H1 (cell line): Measurements from ENCODE around the gene CPA2. TPM values are rescaled to one million over a fixed set of nuclear protein-coding genes. Genes with fewer than 3 reads are reported as not detected.

Experiments
- CTCF ChIA-PET: fragments of 300-600 bp; sonication (Branson Sonifier 250); formaldehyde crosslinking; loops from one replicate; lab custom pipeline; 2021; ENCODE audit not compliant: partially characterized antibody; lab: Charles Lee
- POLR2A ChIA-PET: fragments of 300-600 bp; sonication (Branson Sonifier 250); formaldehyde crosslinking; loops from one replicate; lab custom pipeline; 2021; ENCODE audit warnings: inconsistent platforms; ENCODE audit not compliant: partially characterized antibody; lab: Charles Lee
- DNase-seq, 2 experiments: peaks; one replicate each; pipeline versions ENCODE4 v3.0.0 to v3.0.0-alpha.2; 2010 to 2022; ENCODE audit warnings: low spot score in 2 of 2, low read depth in 1 of 2, mixed read lengths in 1 of 2
- FAIRE-seq: peaks from 2 replicates; lab custom pipeline; 2011; peaks lifted over from hg19 to GRCh38; lab: Jason Lieb, UNC
- H2AFZ ChIP-seq: 2 replicates; pipeline ENCODE4 v1.8.1; 2012; ENCODE audit warnings: low read length, inconsistent platforms
- H2AK5ac ChIP-seq: 2 replicates; pipeline ENCODE4 v1.6.1; 2013; ENCODE audit warnings: low read depth, low read length
- H2BK120ac ChIP-seq: replicated peaks from 2 replicates; pipeline ENCODE3; 2013; ENCODE audit warnings: low read depth, low read length, inconsistent platforms
- H2BK12ac ChIP-seq: 2 replicates; pipeline ENCODE4 v1.6.1; 2013; ENCODE audit warnings: low read depth, low read length
- H2BK15ac ChIP-seq: 2 replicates; pipeline ENCODE4 v1.6.1; 2013; ENCODE audit warnings: low read length
- H2BK20ac ChIP-seq: 2 replicates; pipeline ENCODE4 v1.6.1; 2013; ENCODE audit warnings: low read length
- H2BK5ac ChIP-seq: 2 replicates; pipeline ENCODE4 v1.6.1; 2013; ENCODE audit warnings: low read depth, low read length
- H3K14ac ChIP-seq: 2 replicates; pipeline ENCODE4 v1.6.1; 2013; ENCODE audit warnings: inconsistent platforms; ENCODE audit not compliant: insufficient read length
- H3K18ac ChIP-seq: 2 replicates; pipeline ENCODE4 v1.6.1; 2013; ENCODE audit warnings: low read length; ENCODE audit errors: extremely low read depth
- H3K23ac ChIP-seq: 2 replicates; pipeline ENCODE4 v1.6.1; 2013; ENCODE audit warnings: inconsistent platforms; ENCODE audit not compliant: insufficient read length
- H3K23me2 ChIP-seq: 2 replicates; pipeline ENCODE4 v1.6.1; 2013; ENCODE audit warnings: low read depth, low read length
- H3K27ac ChIP-seq: 2 replicates; pipeline ENCODE4 v1.6.1; 2011; ENCODE audit warnings: low read depth, low read length, inconsistent platforms
- H3K27me3 ChIP-seq, 4 experiments: replicated peaks in 1 of 4; 1 replicate in 1 of 4; 2 replicates in 3 of 4; pipeline versions ENCODE4 v1.6.1 to v1.8.1; 2011 to 2013; ENCODE audit warnings: low read length in 3 of 4, mild to moderate bottlenecking in 3 of 4, inconsistent platforms in 2 of 4, mixed read lengths in 2 of 4, moderate library complexity in 1 of 4; ENCODE audit not compliant: control insufficient read depth in 3 of 4, insufficient read depth in 3 of 4; ENCODE audit errors: extremely low read depth in 1 of 4
- H3K36me3 ChIP-seq, 4 experiments: 2 replicates each; pipeline versions ENCODE4 v1.6.1 to v1.8.1; 2011 to 2013; ENCODE audit warnings: mild to moderate bottlenecking in 4 of 4, low read length in 3 of 4, moderate library complexity in 2 of 4, control low read depth in 1 of 4, inconsistent platforms in 1 of 4; ENCODE audit not compliant: insufficient read depth in 4 of 4, control insufficient read depth in 2 of 4
- H3K4ac ChIP-seq: replicated peaks from 2 replicates; pipeline ENCODE3; 2013; ENCODE audit warnings: low read length, low read depth, mixed read lengths, inconsistent platforms; ENCODE audit not compliant: insufficient read length
- H3K4me1 ChIP-seq, 4 experiments: replicated peaks in 1 of 4; 1 replicate in 1 of 4; 2 replicates in 3 of 4; pipeline versions ENCODE4 v1.6.1 to v1.8.1; 2011 to 2013; ENCODE audit warnings: low read length in 3 of 4, inconsistent platforms in 2 of 4, mixed read lengths in 1 of 4; ENCODE audit not compliant: insufficient read depth in 4 of 4, control insufficient read depth in 3 of 4
- H3K4me2 ChIP-seq, 2 experiments: 2 replicates each; pipeline versions ENCODE4 v1.6.1 to v1.8.1; 2011 to 2013; ENCODE audit warnings: low read depth in 2 of 2, low read length in 2 of 2, control low read depth in 1 of 2, inconsistent platforms in 1 of 2, mild to moderate bottlenecking in 1 of 2; ENCODE audit not compliant: insufficient read depth in 1 of 2
- H3K4me3 ChIP-seq, 4 experiments: fragments of 200-600, 300-600 bp in 1 of 4; sonication (generic), shearing (Covaris generic), sonication (Bioruptor Twin) in 1 of 4; 2 replicates each; pipeline versions ENCODE4 v1.5.1 to v1.8.1; 2011 to 2016; ENCODE audit warnings: low read length in 4 of 4, low read depth in 3 of 4, control low read depth in 2 of 4, inconsistent platforms in 2 of 4, mild to moderate bottlenecking in 2 of 4, mixed read lengths in 1 of 4, moderate library complexity in 1 of 4; ENCODE audit not compliant: insufficient read depth in 2 of 4; ENCODE audit errors: extremely low read depth in 1 of 4
- H3K56ac ChIP-seq: replicated peaks from 2 replicates; pipeline ENCODE3; 2013; ENCODE audit warnings: low read depth, mild to moderate bottlenecking, mixed read lengths, low read length, inconsistent platforms; ENCODE audit not compliant: insufficient read length
- H3K79me1 ChIP-seq: 2 replicates; pipeline ENCODE4 v1.6.1; 2013; ENCODE audit warnings: low read depth, low read length, control low read depth
- H3K79me2 ChIP-seq, 2 experiments: 2 replicates each; pipeline versions ENCODE4 v1.6.1 to v1.8.1; 2012 to 2013; ENCODE audit warnings: low read length in 2 of 2, mild to moderate bottlenecking in 2 of 2, inconsistent platforms in 1 of 2; ENCODE audit not compliant: insufficient read depth in 2 of 2, control insufficient read depth in 1 of 2
- H3K9ac ChIP-seq, 4 experiments: replicated peaks in 1 of 4; 1 replicate in 1 of 4; 2 replicates in 3 of 4; pipeline versions ENCODE4 v1.6.1 to v1.8.1; 2011 to 2013; ENCODE audit warnings: low read depth in 3 of 4, low read length in 3 of 4, control low read depth in 2 of 4, mild to moderate bottlenecking in 2 of 4, moderate library complexity in 2 of 4, inconsistent platforms in 1 of 4; ENCODE audit errors: extremely low read depth in 1 of 4
- H3K9me3 ChIP-seq, 2 experiments: 2 replicates each; pipeline versions ENCODE4 v1.6.1 to v1.8.1; 2012 to 2013; ENCODE audit warnings: mild to moderate bottlenecking in 2 of 2, moderate library complexity in 2 of 2, control low read depth in 1 of 2, inconsistent platforms in 1 of 2, low read depth in 1 of 2, low read length in 1 of 2, mixed read lengths in 1 of 2; ENCODE audit not compliant: insufficient read depth in 2 of 2
- H4K20me1 ChIP-seq, 2 experiments: replicated peaks in 1 of 2; 2 replicates each; pipeline versions ENCODE3 to v1.8.1; 2011 to 2013; ENCODE audit warnings: inconsistent platforms in 2 of 2, low read length in 2 of 2, mild to moderate bottlenecking in 1 of 2; ENCODE audit not compliant: insufficient read depth in 2 of 2, control insufficient read depth in 1 of 2
- H4K5ac ChIP-seq: 2 replicates; pipeline ENCODE4 v1.6.1; 2013; ENCODE audit warnings: low read length, low read depth, mixed read lengths, inconsistent platforms; ENCODE audit not compliant: insufficient read length
- H4K8ac ChIP-seq: 2 replicates; pipeline ENCODE4 v1.8.0; 2013; ENCODE audit warnings: mild to moderate bottlenecking, moderate library complexity, low read length, inconsistent platforms; ENCODE audit not compliant: insufficient read depth; ENCODE audit errors: extremely low read depth
- H4K91ac ChIP-seq: replicated peaks from 2 replicates; pipeline ENCODE3; 2013; ENCODE audit warnings: low read length, mixed read lengths, inconsistent platforms; ENCODE audit not compliant: insufficient read length
- BRCA1 ChIP-seq: IDR thresholded peaks from 2 replicates; pipeline ENCODE4 v1.6.1; 2012; ENCODE audit warnings: low read depth, low read length, improper control_type of control experiment
- CBX5 ChIP-seq: fragments of 300-800, 300-1000 bp; sonication (generic); IDR thresholded peaks from 2 replicates; pipeline ENCODE4 v1.7.1; 2016; ENCODE audit warnings: antibody characterized with exemption, low read length, low read depth
- CREB1 ChIP-seq: IDR thresholded peaks from 2 replicates; pipeline ENCODE4 v1.6.1; 2012; ENCODE audit warnings: inconsistent platforms
- NANOG ChIP-seq: IDR thresholded peaks from 2 replicates; pipeline ENCODE4 v1.6.1; 2011; ENCODE audit warnings: low read length, low read depth, mild to moderate bottlenecking, inconsistent platforms; ENCODE audit not compliant: insufficient read depth, poor library complexity, severe bottlenecking
- PHF8 ChIP-seq: fragments of 200-600 bp; sonication (generic); conservative IDR thresholded peaks from 2 replicates; pipeline ENCODE4 v1.7.1; 2012; ENCODE audit warnings: low read depth, mild to moderate bottlenecking, inconsistent platforms, low read length, moderate library complexity
- POLR2A ChIP-seq, 2 experiments: IDR thresholded peaks; 1 replicate in 1 of 2; 2 replicates in 1 of 2; pipeline ENCODE4 v1.6.1; 2011; ENCODE audit warnings: low read depth in 2 of 2, low read length in 2 of 2, mild to moderate bottlenecking in 2 of 2; ENCODE audit errors: control extremely low read depth in 1 of 2
- POU5F1 ChIP-seq: IDR thresholded peaks from 2 replicates; pipeline ENCODE4 v1.6.1; 2011; ENCODE audit warnings: low read depth, mild to moderate bottlenecking, low read length, moderate library complexity
- RAD21 ChIP-seq, 2 experiments: IDR thresholded peaks in 1 of 2; conservative IDR thresholded peaks in 1 of 2; 2 replicates each; pipeline ENCODE4 v1.6.1; 2011; ENCODE audit warnings: low read depth in 2 of 2, low read length in 2 of 2, improper control_type of control experiment in 1 of 2, inconsistent platforms in 1 of 2, mild to moderate bottlenecking in 1 of 2, moderate library complexity in 1 of 2
- WGBS, 2 experiments: shearing (Covaris generic) in 1 of 2; methylation state at CpG; one replicate each; pipeline versions ENCODE4 v1.1.6 to v1.1.7; 2013 to 2015; ENCODE audit warnings: low lambda C conversion rate in 2 of 2, mixed read lengths in 2 of 2, inconsistent platforms in 1 of 2, low coverage in 1 of 2, missing lambda C conversion rate in 1 of 2; ENCODE audit not compliant: insufficient replicate concordance in 2 of 2, insufficient coverage in 1 of 2, insufficient read length in 1 of 2; ENCODE audit errors: extremely low coverage in 1 of 2, missing lambda C conversion rate in 1 of 2; 5-methylcytosine and 5-hydroxymethylcytosine counted together
- polyA plus RNA-seq, 7 experiments: library from polyadenylated mRNA; depleted of rRNA in 3 of 7; stranded (reverse) in 5 of 7; unstranded in 2 of 7; fragments of >200 nt in 5 of 7; fragments of 200-250 nt in 2 of 7; gene quantifications; 1 replicate in 5 of 7; 2 replicates in 1 of 7; 4 replicates in 1 of 7; pipeline versions ENCODE4 v1.2.1 to v1.2.3, GENCODE V29; 2011 to 2013; ENCODE audit warnings: missing spikeins in 2 of 7, mixed read lengths in 2 of 7
- total RNA-seq: library from RNA; stranded (reverse); fragmentation: NEBNext Ultra II Directional; extraction: Animal tissue kit (Norgen Biotek cat#: 25700); gene quantifications from 2 replicates; pipeline ENCODE4 v1.2.1, GENCODE V29; 2021
- TF ChIP-seq, protein P1 (sequence below), 3 experiments: IDR thresholded peaks; 1 replicate in 2 of 3; 2 replicates in 1 of 3; pipeline versions ENCODE4 v1.5.1 to v1.6.1; 2011; ENCODE audit warnings: low read length in 3 of 3, mild to moderate bottlenecking in 3 of 3, inconsistent platforms in 2 of 3, low read depth in 1 of 3, moderate library complexity in 1 of 3; ENCODE audit not compliant: insufficient read depth in 1 of 3; ENCODE audit errors: control extremely low read depth in 1 of 3

Gene CPA2
- total and polyA plus RNA-seq, 2 of the 8 experiments (the other 6 are each of a cell fraction or from before 2014, with no cell fraction given): 0.21 TPM; not detected in 1

DNA sequence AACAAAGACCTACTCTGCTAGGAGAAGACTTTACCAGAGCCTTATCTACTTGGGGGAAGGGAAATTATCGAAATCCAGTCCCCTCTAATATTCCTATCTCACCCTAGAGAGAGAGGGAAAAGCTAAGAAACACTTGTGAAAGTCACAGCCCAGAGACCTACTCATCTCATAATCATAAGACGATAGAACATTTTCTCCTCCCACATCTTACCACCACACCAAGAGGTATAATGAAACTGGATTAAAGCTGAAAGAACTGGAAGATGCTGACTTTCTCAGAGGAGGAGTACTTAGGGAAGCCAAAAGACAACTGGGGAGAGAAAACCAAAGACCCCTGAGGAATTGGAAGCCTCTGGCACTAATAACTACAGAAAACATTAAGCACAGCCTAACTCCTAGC, 67.2 kb downstream of the CPA2 start:
- Histone ChIP-seq H3K79me1 (no peaks in the 10 kb centered on the region), H2AFZ (no peak overlapping the region), H3K9ac (no peak overlapping the region), H3K36me3 (no peaks in the 10 kb centered on the region), H3K4me1 (peaks cover 0 to 13% (median 7%) of the 10 kb centered on the region in 4 experiments; a peak in 5 of 7 replicates), H3K27ac (no peak overlapping the region), H3K14ac (no peak overlapping the region), H2BK5ac (no peak overlapping the region), H3K23ac (no peak overlapping the region), H4K5ac (no peak overlapping the region), H2BK12ac (no peak overlapping the region), H3K79me2 (no peaks in the 10 kb centered on the region), H3K23me2 (no peaks in the 10 kb centered on the region), H2AK5ac (no peak overlapping the region), H3K4ac (no peak overlapping the region)
- FAIRE-seq: no peak
- 78% methylated on average over 2 of the region's 2 CpGs; no CpG with 5 or more reads in 1 of the 2 experiments for WGBS, 2 experiments
- CTCF ChIA-PET: interaction anchor here (0.9 to 1.7 kb wide), 4 partner anchors 9 to 388 kb away, joined by 3 to 4 read pairs (median 3); no protein-coding TSS in a partner anchor
- no peak for DNase-seq
- TF ChIP-seq BRCA1: no peak
- TF ChIP-seq PHF8: no peak
- TF ChIP-seq RAD21 (IDR thresholded peaks at IDR 0.05 in 1 of 2, conservative IDR thresholded peaks at IDR 0.05 in 1 of 2; ENCODE audit: low read depth in 2 of 2, low read length in 2 of 2): no peak
- TF ChIP-seq CBX5: no peak
- TF ChIP-seq, protein P1, sequence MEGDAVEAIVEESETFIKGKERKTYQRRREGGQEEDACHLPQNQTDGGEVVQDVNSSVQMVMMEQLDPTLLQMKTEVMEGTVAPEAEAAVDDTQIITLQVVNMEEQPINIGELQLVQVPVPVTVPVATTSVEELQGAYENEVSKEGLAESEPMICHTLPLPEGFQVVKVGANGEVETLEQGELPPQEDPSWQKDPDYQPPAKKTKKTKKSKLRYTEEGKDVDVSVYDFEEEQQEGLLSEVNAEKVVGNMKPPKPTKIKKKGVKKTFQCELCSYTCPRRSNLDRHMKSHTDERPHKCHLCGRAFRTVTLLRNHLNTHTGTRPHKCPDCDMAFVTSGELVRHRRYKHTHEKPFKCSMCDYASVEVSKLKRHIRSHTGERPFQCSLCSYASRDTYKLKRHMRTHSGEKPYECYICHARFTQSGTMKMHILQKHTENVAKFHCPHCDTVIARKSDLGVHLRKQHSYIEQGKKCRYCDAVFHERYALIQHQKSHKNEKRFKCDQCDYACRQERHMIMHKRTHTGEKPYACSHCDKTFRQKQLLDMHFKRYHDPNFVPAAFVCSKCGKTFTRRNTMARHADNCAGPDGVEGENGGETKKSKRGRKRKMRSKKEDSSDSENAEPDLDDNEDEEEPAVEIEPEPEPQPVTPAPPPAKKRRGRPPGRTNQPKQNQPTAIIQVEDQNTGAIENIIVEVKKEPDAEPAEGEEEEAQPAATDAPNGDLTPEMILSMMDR (IDR thresholded peaks at IDR 0.05; ENCODE audit: control extremely low read depth in 1 of 3, insufficient read depth in 1 of 3, low read depth in 1 of 3, low read length in 3 of 3): no peak
- TF ChIP-seq POU5F1: no peak
- no peak for TF ChIP-seq NANOG
- no peak for TF ChIP-seq CREB1
- TF ChIP-seq POLR2A (IDR thresholded peaks at IDR 0.05; ENCODE audit: control extremely low read depth in 1 of 2, low read depth in 2 of 2, low read length in 2 of 2): no peak
- TF ChIP-seq, all 59 proteins: peak for 0
- H4K91ac ChIP-seq: no peak overlapping the region
- H2BK20ac ChIP-seq: no peak overlapping the region
- H3K4me3 ChIP-seq: no peak overlapping the region
- no peaks in the 10 kb centered on the region for H3K9me3 ChIP-seq
- H2BK120ac ChIP-seq: no peak overlapping the region
- no peak overlapping the region for H4K8ac ChIP-seq
- no peaks in the 10 kb centered on the region for H4K20me1 ChIP-seq
- H3K4me2 ChIP-seq: no peak overlapping the region
- H2BK15ac ChIP-seq: no peak overlapping the region
- no peaks in the 10 kb centered on the region for H3K27me3 ChIP-seq
- no peak overlapping the region for H3K56ac ChIP-seq
- POLR2A ChIA-PET: no interaction called here
- H3K18ac ChIP-seq: no peak overlapping the region
